Esophagus muscularis mucosa (tissue), 4 donors: ENCODE results near the gene STARD9. TPM values are rescaled to one million over a fixed set of nuclear protein-coding genes. Genes with fewer than 3 reads are reported as not detected.

Experiments used
- DNase-seq: peaks from one replicate; pipeline ENCODE4 v3.0.0-alpha.2; 2017; ENCODE audit errors: extremely low spot score
- H3K27ac ChIP-seq, 4 donors: fragments of 200-600 bp; sonication (generic); replicated peaks in 1 of 4; 1 replicate in 3 of 4; 2 replicates in 1 of 4; pipeline ENCODE4 v1.5.1; 2016 to 2019; ENCODE audit warnings: mild to moderate bottlenecking in 1 of 4
- H3K27me3 ChIP-seq, 4 donors: fragments of 200-600 bp; sonication (generic); one replicate each; pipeline versions ENCODE4 v1.5.1 to v1.6.0; 2016 to 2019
- H3K36me3 ChIP-seq, 4 donors: fragments of 200-600 bp; sonication (generic); one replicate each; pipeline ENCODE4 v1.5.1; 2016 to 2019
- H3K4me1 ChIP-seq, 4 donors: fragments of 200-600 bp; sonication (generic); one replicate each; pipeline ENCODE4 v1.5.1; 2016 to 2019
- H3K4me3 ChIP-seq, 4 donors: fragments of 200-600 bp; sonication (generic); 1 replicate in 2 of 4; 2 replicates in 2 of 4; pipeline ENCODE4 v1.5.1; 2016 to 2019; ENCODE audit warnings: mild to moderate bottlenecking in 4 of 4, moderate library complexity in 1 of 4
- H3K9me3 ChIP-seq, 4 donors: fragments of 200-600 bp; sonication (generic); 1 replicate in 3 of 4; 2 replicates in 1 of 4; pipeline ENCODE4 v1.5.1; 2016 to 2019
- CTCF ChIP-seq, 3 experiments: fragments of 200-600 bp in 2 of 3; fragments of 450-650 bp in 1 of 3; sonication (generic) in 2 of 3; IDR thresholded peaks; one replicate each; pipeline ENCODE4 v1.5.1; 2017 to 2019; ENCODE audit warnings: antibody characterized with exemption in 3 of 3, mild to moderate bottlenecking in 2 of 3, moderate library complexity in 1 of 3
- EP300 ChIP-seq: sonication (generic); formaldehyde crosslinking; IDR thresholded peaks from one replicate; pipeline ENCODE4 v1.6.1; 2017; ENCODE audit warnings: antibody characterized with exemption
- POLR2A ChIP-seq: fragments of 450-650 bp; IDR thresholded peaks from one replicate; pipeline ENCODE4 v1.6.1; 2017; ENCODE audit warnings: antibody characterized with exemption, moderate library complexity, mild to moderate bottlenecking, low read depth
- POLR2AphosphoS5 ChIP-seq, 2 donors: sonication (generic); formaldehyde crosslinking; IDR thresholded peaks; one replicate each; pipeline ENCODE4 v1.6.1; 2017; ENCODE audit warnings: antibody characterized with exemption in 2 of 2
- WGBS: methylation state at CpG from one replicate; pipeline ENCODE4 v1.1.5; 2018; 5-methylcytosine and 5-hydroxymethylcytosine counted together
- intact Hi-C: fragments of 100-400 bp; cut with DNase I; formaldehyde crosslinking; loops from one replicate; pipeline ENCODE4 v1.15.1; 2023
- total RNA-seq, 4 donors: library from RNA; depleted of rRNA; stranded (reverse); fragments of >200 nt; gene quantifications; one replicate each; pipeline versions ENCODE4 v1.1.0 to v1.2.1, GENCODE V29; 2016

STARD9 gene
- total RNA-seq, 4 donors from 2014 or later, result 14.2 to 46.9 (median 33.3) TPM

- no peaks in the 10 kb centered on the region for H3K27me3 ChIP-seq
- H3K4me1 ChIP-seq, result peaks cover 0 to 46% (median 30%) of the 10 kb centered on the region in 4 donors
- H3K27ac ChIP-seq, result no peak overlapping the region
- H3K9me3 ChIP-seq, result no peaks in the 10 kb centered on the region
- intact Hi-C loops, result no loop called here
- H3K36me3 ChIP-seq, result peaks cover under 1 to 15% (median 3%) of the 10 kb centered on the region in 4 donors
- H3K4me3 ChIP-seq, result no peak overlapping the region
- TF ChIP-seq CTCF (IDR thresholded peaks at IDR 0.05), result no peak
- TF ChIP-seq POLR2AphosphoS5 (IDR thresholded peaks at IDR 0.05), result no peak
- no peak for TF ChIP-seq EP300
- no peak for TF ChIP-seq POLR2A
- no peak for DNase-seq
- 73% methylated on average over 3 of the region's 3 CpGs for WGBS
These were observed 136.3 kb downstream of the STARD9 start for GRCh38 chr15:42711746-42712145.

- Histone ChIP-seq H3K4me3 (no peak overlapping the region), H3K4me1 (peaks cover 0 to 38% (median 21%) of the 10 kb centered on the region in 4 donors), H3K27me3 (no peaks in the 10 kb centered on the region), H3K27ac (no peak overlapping the region), H3K36me3 (peaks cover 5 to 24% (median 11%) of the 10 kb centered on the region in 4 donors), H3K9me3 (no peaks in the 10 kb centered on the region)
- no peak for TF ChIP-seq EP300
- TF ChIP-seq CTCF (IDR thresholded peaks at IDR 0.05), result no peak
- no peak for TF ChIP-seq POLR2AphosphoS5 (IDR thresholded peaks at IDR 0.05)
- no peak for TF ChIP-seq POLR2A
- DNase-seq, result no peak
- intact Hi-C loops, result no loop called here
- WGBS, result 91% methylated on average over 4 of the region's 4 CpGs
These were observed 137.2 kb downstream of the STARD9 start for GRCh38 chr15:42712584-42712983.

- no peak overlapping the region for H3K27ac ChIP-seq
- peaks cover 0 to 25% (median 12%) of the 10 kb centered on the region in 4 donors for H3K4me1 ChIP-seq
- intact Hi-C loops, result no loop called here
- peaks cover 28 to 49% (median 45%) of the 10 kb centered on the region in 4 donors for H3K36me3 ChIP-seq
- DNase-seq, result no peak
- H3K4me3 ChIP-seq, result no peak overlapping the region
- TF ChIP-seq EP300 (no peak), POLR2A (no peak), CTCF (IDR thresholded peaks at IDR 0.05) (no peak), POLR2AphosphoS5 (IDR thresholded peaks at IDR 0.05) (no peak)
- H3K27me3 ChIP-seq, result no peaks in the 10 kb centered on the region
- 90% methylated on average over 5 of the region's 5 CpGs for WGBS
- no peaks in the 10 kb centered on the region for H3K9me3 ChIP-seq
These were observed 140.7 kb downstream of the STARD9 start for GRCh38 chr15:42716125-42716524.

- 100% methylated on average over 2 of the region's 2 CpGs for WGBS
- TF ChIP-seq EP300 (no peak), POLR2A (no peak), CTCF (IDR thresholded peaks at IDR 0.05) (no peak), POLR2AphosphoS5 (IDR thresholded peaks at IDR 0.05) (no peak)
These were observed 141.2 kb downstream of the STARD9 start for GRCh38 chr15:42716626-42717025.

GRCh38 chr15:42719043-42719442 lies 143.6 kb downstream of the STARD9 start:
- intact Hi-C loops, result no loop called here
- Histone ChIP-seq H3K9me3 (no peaks in the 10 kb centered on the region), H3K27ac (no peak overlapping the region), H3K4me1 (peaks cover 0 to 28% (median 8%) of the 10 kb centered on the region in 4 donors), H3K27me3 (no peaks in the 10 kb centered on the region), H3K4me3 (no peak overlapping the region), H3K36me3 (peaks cover 34 to 75% (median 73%) of the 10 kb centered on the region in 4 donors)
- 90% methylated on average over 6 of the region's 6 CpGs for WGBS
- DNase-seq, result no peak
- TF ChIP-seq EP300 (no peak), POLR2AphosphoS5 (IDR thresholded peaks at IDR 0.05) (no peak), POLR2A (no peak), CTCF (IDR thresholded peaks at IDR 0.05) (no peak)

More at GRCh38 chr15:42716626-42717025, 141.2 kb downstream of the STARD9 start:
- H3K36me3 ChIP-seq, result peaks cover 28 to 51% (median 49%) of the 10 kb centered on the region in 4 donors
- H3K27ac ChIP-seq, result no peak overlapping the region
- H3K4me1 ChIP-seq, result peaks cover 0 to 22% (median 12%) of the 10 kb centered on the region in 4 donors
- no peaks in the 10 kb centered on the region for H3K9me3 ChIP-seq
- no peak for DNase-seq
- no peaks in the 10 kb centered on the region for H3K27me3 ChIP-seq
- intact Hi-C loops, result no loop called here
- no peak overlapping the region for H3K4me3 ChIP-seq
